HEK293 (cell line): ENCODE results near the gene CMBL.
A peak's percentile ranks its signal among the peaks of the same experiment; 100 is the strongest.
"Not testable (repeated sequence)": the region's sequence is repeated elsewhere in the genome, so short reads cannot be mapped to it uniquely, and the experiment has no call there.

Experiments
- CTCF ChIA-PET: fragments of 350-600 bp; formaldehyde crosslinking; extraction: SDS; loops from one replicate; lab custom pipeline; 2021; ENCODE audit warnings: antibody characterized with exemption; lab: Yijun Ruan, JAX
- POLR2A ChIA-PET: fragments of 300-600 bp; formaldehyde crosslinking; extraction: SDS; loops from one replicate; lab custom pipeline; 2020; ENCODE audit warnings: antibody characterized with exemption, inconsistent platforms; lab: Yijun Ruan, JAX
- H3K27ac ChIP-seq: fragments of 200-500 bp; sonication (Bioruptor generic); 2 replicates; pipeline ENCODE4 v1.5.1; 2014; ENCODE audit warnings: low read depth, low read length, control low read depth, inconsistent platforms; ENCODE audit errors: extremely low read depth
- H3K36me3 ChIP-seq, 2 experiments: fragments of 200-500 bp in 1 of 2; sonication (Bioruptor generic) in 1 of 2; 1 replicate in 1 of 2; 2 replicates in 1 of 2; pipeline ENCODE4 v1.5.1; 2014 to 2017; ENCODE audit warnings: inconsistent platforms in 2 of 2, low read length in 2 of 2; ENCODE audit not compliant: control insufficient read depth in 2 of 2, insufficient read depth in 1 of 2
- H3K4me1 ChIP-seq: fragments of 200-500 bp; sonication (Bioruptor generic); 2 replicates; pipeline ENCODE4 v1.5.1; 2014; ENCODE audit warnings: mild to moderate bottlenecking, low read length, inconsistent platforms; ENCODE audit not compliant: control insufficient read depth, insufficient read depth
- H3K4me3 ChIP-seq: 2 replicates; pipeline ENCODE4 v1.5.1; 2011; ENCODE audit warnings: low read depth, mild to moderate bottlenecking, control low read depth, low read length, moderate library complexity
- H3K9me3 ChIP-seq: fragments of 200-500 bp; sonication (Bioruptor generic); 2 replicates; pipeline ENCODE4 v1.5.1; 2014; ENCODE audit warnings: low read depth, low read length, inconsistent platforms; ENCODE audit not compliant: control insufficient read depth, insufficient read depth
- EGR2 ChIP-seq: fragments of 450-650 bp; formaldehyde crosslinking; IDR thresholded peaks from 2 replicates; pipeline ENCODE4 v1.5.1; 2016; ENCODE audit warnings: low read depth, missing biosample characterization, missing genetic modification characterization
- KLF17 ChIP-seq: fragments of 450-650 bp; formaldehyde crosslinking; IDR thresholded peaks from 2 replicates; pipeline ENCODE4 v1.5.1; 2016; ENCODE audit warnings: missing biosample characterization, missing genetic modification characterization
- PRDM1 ChIP-seq: fragments of 450-650 bp; formaldehyde crosslinking; IDR thresholded peaks from 2 replicates; pipeline ENCODE4; 2016; ENCODE audit warnings: missing biosample characterization, missing genetic modification characterization
- SETDB1 ChIP-seq: IDR thresholded peaks from one replicate; pipeline ENCODE4 v1.6.1; 2017; ENCODE audit warnings: mild to moderate bottlenecking, low read length, moderate library complexity, mixed read lengths; ENCODE audit not compliant: insufficient read length
- SP3 ChIP-seq: fragments of 450-650 bp; formaldehyde crosslinking; IDR thresholded peaks from 2 replicates; pipeline ENCODE4 v1.5.1; 2016; ENCODE audit warnings: missing biosample characterization, missing genetic modification characterization
- TRIM28 ChIP-seq: IDR thresholded peaks from 2 replicates; pipeline ENCODE4 v1.6.1; 2011; ENCODE audit warnings: low read length, control low read depth, borderline replicate concordance
- ZNF121 ChIP-seq: fragments of 450-650 bp; formaldehyde crosslinking; IDR thresholded peaks from 2 replicates; pipeline ENCODE4 v1.5.1; 2016; ENCODE audit warnings: missing biosample characterization, missing genetic modification characterization
- ZNF146 ChIP-seq: fragments of 450-650 bp; formaldehyde crosslinking; IDR thresholded peaks from 2 replicates; pipeline ENCODE4 v1.5.1; 2016; ENCODE audit warnings: missing biosample characterization, missing genetic modification characterization
- ZNF169 ChIP-seq: fragments of 450-650 bp; formaldehyde crosslinking; IDR thresholded peaks from 2 replicates; pipeline ENCODE4 v1.5.1; 2016; ENCODE audit warnings: missing biosample characterization, missing genetic modification characterization
- ZNF174 ChIP-seq: fragments of 450-650 bp; formaldehyde crosslinking; IDR thresholded peaks from 2 replicates; pipeline ENCODE4 v1.5.0; 2017; ENCODE audit warnings: missing biosample characterization, mild to moderate bottlenecking, missing genetic modification characterization
- ZNF530 ChIP-seq: fragments of 450-650 bp; formaldehyde crosslinking; IDR thresholded peaks from 2 replicates; pipeline ENCODE4 v1.5.1; 2016; ENCODE audit warnings: low read depth, missing biosample characterization, missing genetic modification characterization
- ZNF600 ChIP-seq: fragments of 450-650 bp; formaldehyde crosslinking; IDR thresholded peaks from 2 replicates; pipeline ENCODE4 v1.5.1; 2016; ENCODE audit warnings: missing biosample characterization, missing genetic modification characterization
- ZNF747 ChIP-seq: fragments of 450-650 bp; formaldehyde crosslinking; IDR thresholded peaks from 2 replicates; pipeline ENCODE4 v1.5.1; 2016; ENCODE audit warnings: missing biosample characterization, missing genetic modification characterization
- ZNF785 ChIP-seq: fragments of 450-650 bp; formaldehyde crosslinking; IDR thresholded peaks from 2 replicates; pipeline ENCODE4 v1.5.1; 2016; ENCODE audit warnings: missing biosample characterization, missing genetic modification characterization
- ZSCAN23 ChIP-seq: fragments of 450-650 bp; formaldehyde crosslinking; IDR thresholded peaks from 2 replicates; pipeline ENCODE4 v1.5.1; 2016; ENCODE audit warnings: missing biosample characterization, missing genetic modification characterization
- ZXDB ChIP-seq: fragments of 450-650 bp; formaldehyde crosslinking; IDR thresholded peaks from 2 replicates; pipeline ENCODE4 v1.5.1; 2016; ENCODE audit warnings: missing biosample characterization, missing genetic modification characterization
- TF ChIP-seq, protein P1 (sequence below): fragments of 450-650 bp; formaldehyde crosslinking; IDR thresholded peaks from 2 replicates; pipeline ENCODE4 v1.5.1; 2017; ENCODE audit warnings: missing biosample characterization, missing genetic modification characterization
- TF ChIP-seq, protein P2 (sequence below): fragments of 450-650 bp; formaldehyde crosslinking; IDR thresholded peaks from 2 replicates; pipeline ENCODE4 v1.5.1; 2016; ENCODE audit warnings: missing biosample characterization, missing genetic modification characterization

CMBL gene

DNA sequence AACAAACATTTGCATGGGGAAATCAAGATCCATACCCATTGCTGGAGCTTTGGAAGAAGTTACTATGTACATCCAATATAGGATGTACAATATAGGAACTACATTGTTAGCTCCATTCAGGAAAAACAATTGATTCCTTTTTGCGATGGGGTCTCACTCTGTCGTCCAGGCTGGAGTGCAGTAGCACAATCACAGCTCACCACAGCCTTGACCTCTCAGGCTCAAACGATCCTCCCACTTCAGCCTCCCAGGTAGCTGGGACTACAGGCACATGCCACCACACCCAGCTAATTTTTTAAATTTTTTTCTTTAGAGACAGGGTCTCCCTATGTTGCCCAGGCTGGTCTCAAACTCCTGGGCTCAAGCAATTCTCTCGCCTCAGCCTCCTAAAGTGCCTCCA, 60.5 kb downstream of the CMBL start:
- H3K27ac ChIP-seq, H3K9me3 ChIP-seq, H3K4me3 ChIP-seq, POLR2A ChIA-PET: not testable (repeated sequence)
- TF ChIP-seq ZNF121 (tag by site-specific recombination): 0 out of 2 replicates have a peak, but pooled peaks have one; percentile 51
- CTCF ChIA-PET: interaction anchor here (0.6 kb wide), 1 partner anchor 176 kb away, joined by 3 read pairs; no protein-coding TSS in a partner anchor
- H3K4me1 ChIP-seq: peaks cover 13% of the 10 kb centered on the region
- peaks cover under 1 to 14% of the 10 kb centered on the region in 2 experiments; a peak in 2 of 3 replicates for H3K36me3 ChIP-seq

DNA sequence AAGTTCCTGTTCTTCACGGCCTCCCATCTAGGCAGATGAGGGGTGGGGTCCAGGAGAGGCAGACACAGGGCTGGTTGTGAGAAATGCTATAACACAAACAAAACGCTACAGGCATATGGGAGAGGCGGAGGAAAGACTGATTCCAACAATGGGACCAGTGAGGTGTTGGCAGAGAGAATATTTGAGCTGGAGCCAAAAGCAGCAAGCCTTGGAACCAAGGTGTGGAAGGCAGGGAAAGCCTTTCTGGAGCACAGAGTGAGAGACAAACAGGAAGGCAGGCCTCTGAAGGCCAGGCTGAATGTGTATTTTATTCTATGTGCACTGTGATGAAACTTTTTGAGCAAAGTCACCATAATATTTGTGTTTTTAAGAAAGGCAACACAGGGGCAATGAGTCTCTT, 60.9 kb downstream of the CMBL start:
- peaks cover 0 to 10% of the 10 kb centered on the region in 2 experiments; a peak in 1 of 3 replicates for H3K36me3 ChIP-seq
- CTCF ChIA-PET: interaction anchor here (0.6 kb wide), 1 partner anchor 177 kb away, joined by 3 read pairs; no protein-coding TSS in a partner anchor
- H3K4me3 ChIP-seq: no peak overlapping the region
- no peaks in the 10 kb centered on the region for H3K9me3 ChIP-seq
- peaks cover 9% of the 10 kb centered on the region for H3K4me1 ChIP-seq
- TF ChIP-seq ZNF747 (no peak), ZNF146 (tag by site-specific recombination) (no peak), ZNF530 (tag by site-specific recombination) (no peak), ZNF785 (tag by site-specific recombination) (no peak), KLF17 (tag by site-specific recombination) (no peak), ZSCAN23 (tag by site-specific recombination) (no peak), ZNF169 (tag by site-specific recombination) (no peak)
- POLR2A ChIA-PET: no interaction called here
- H3K27ac ChIP-seq: no peak overlapping the region

- ChIA-PET POLR2A (no interaction called here), CTCF (interaction anchor here (0.6 kb wide), 1 partner anchor 19 kb away, joined by 5 read pairs; no protein-coding TSS in a partner anchor)
Observed at GRCh38 chr5:10244342-10244944, 63.3 kb downstream of the CMBL start.

GRCh38 chr5:10243660-10244240, 64.0 kb downstream of the CMBL start:
- CTCF ChIA-PET: no interaction called here
- TF ChIP-seq SP3: no peak
- 0 out of 2 replicates have a peak, but pooled peaks have one; percentile 22 for TF ChIP-seq ZNF600
- peak; percentile 80 for TF ChIP-seq PRDM1

More at GRCh38 chr5:10244342-10244944, 63.3 kb downstream of the CMBL start:
- TF ChIP-seq, protein P1, sequence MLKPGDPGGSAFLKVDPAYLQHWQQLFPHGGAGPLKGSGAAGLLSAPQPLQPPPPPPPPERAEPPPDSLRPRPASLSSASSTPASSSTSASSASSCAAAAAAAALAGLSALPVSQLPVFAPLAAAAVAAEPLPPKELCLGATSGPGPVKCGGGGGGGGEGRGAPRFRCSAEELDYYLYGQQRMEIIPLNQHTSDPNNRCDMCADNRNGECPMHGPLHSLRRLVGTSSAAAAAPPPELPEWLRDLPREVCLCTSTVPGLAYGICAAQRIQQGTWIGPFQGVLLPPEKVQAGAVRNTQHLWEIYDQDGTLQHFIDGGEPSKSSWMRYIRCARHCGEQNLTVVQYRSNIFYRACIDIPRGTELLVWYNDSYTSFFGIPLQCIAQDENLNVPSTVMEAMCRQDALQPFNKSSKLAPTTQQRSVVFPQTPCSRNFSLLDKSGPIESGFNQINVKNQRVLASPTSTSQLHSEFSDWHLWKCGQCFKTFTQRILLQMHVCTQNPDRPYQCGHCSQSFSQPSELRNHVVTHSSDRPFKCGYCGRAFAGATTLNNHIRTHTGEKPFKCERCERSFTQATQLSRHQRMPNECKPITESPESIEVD (tag by site-specific recombination): peak; percentile 35; the same call in 1 of the 2 replicates
- TF ChIP-seq ZNF121 (tag by site-specific recombination): peak; percentile 94
- TF ChIP-seq, protein P2, sequence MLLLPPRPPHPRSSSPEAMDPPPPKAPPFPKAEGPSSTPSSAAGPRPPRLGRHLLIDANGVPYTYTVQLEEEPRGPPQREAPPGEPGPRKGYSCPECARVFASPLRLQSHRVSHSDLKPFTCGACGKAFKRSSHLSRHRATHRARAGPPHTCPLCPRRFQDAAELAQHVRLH (tag by site-specific recombination): peak; percentile 59; the same call in 1 of the 2 replicates
- TF ChIP-seq ZXDB (tag by site-specific recombination): peak; percentile 47; the same call in 1 of the 2 replicates
- 0 out of 2 replicates have a peak, but pooled peaks have one; percentile 14 for TF ChIP-seq TRIM28
- no peak for TF ChIP-seq EGR2
- no peak for TF ChIP-seq ZNF174 (tag by site-specific recombination)
- TF ChIP-seq SETDB1: peak; percentile 42
- Histone ChIP-seq H3K9me3 (no peaks in the 10 kb centered on the region), H3K27ac (no peak overlapping the region), H3K36me3 (no peaks in the 10 kb centered on the region; a peak in 1 of 3 replicates), H3K4me3 (no peak overlapping the region), H3K4me1 (peaks cover 6% of the 10 kb centered on the region)

More at GRCh38 chr5:10243660-10244240, 64.0 kb downstream of the CMBL start:
- Histone ChIP-seq H3K36me3 (peaks cover 0 to 3% of the 10 kb centered on the region in 2 experiments), H3K4me1 (peaks cover 4% of the 10 kb centered on the region), H3K27ac (no peak overlapping the region), H3K4me3 (no peak overlapping the region), H3K9me3 (no peaks in the 10 kb centered on the region)
- POLR2A ChIA-PET: no interaction called here
